IMR-90 (cell line): Measurements from ENCODE around the gene KLHDC9.

ENCODE experiments used
- BHLHE40 ChIP-seq: fragments of 150-350 bp; IDR thresholded peaks from 2 replicates; pipeline ENCODE4 v1.6.1; 2016; ENCODE audit warnings: mild to moderate bottlenecking, low read depth, low read length
- CHD1 ChIP-seq: IDR thresholded peaks from 2 replicates; pipeline ENCODE4 v1.6.1; 2012; ENCODE audit warnings: low read depth, low read length, improper control_type of control experiment
- CTCF ChIP-seq: conservative IDR thresholded peaks from 2 replicates; pipeline ENCODE4 v1.5.1; 2012; ENCODE audit warnings: mild to moderate bottlenecking, low read depth, low read length, improper control_type of control experiment
- FOS ChIP-seq: fragments of 150-350 bp; IDR thresholded peaks from 2 replicates; pipeline ENCODE4 v1.6.1; 2016; ENCODE audit warnings: low read depth, low read length
- NFE2L2 ChIP-seq: fragments of 150-350 bp; IDR thresholded peaks from 2 replicates; pipeline ENCODE4 v1.6.1; 2016; ENCODE audit warnings: low read depth, mild to moderate bottlenecking, low read length
- POLR2A ChIP-seq: IDR thresholded peaks from 2 replicates; pipeline ENCODE4 v1.6.1; 2012; ENCODE audit warnings: mild to moderate bottlenecking, low read depth, low read length
- TF ChIP-seq, protein P1 (sequence below): fragments of 150-350 bp; IDR thresholded peaks from 2 replicates; pipeline ENCODE4 v1.6.1; 2017; ENCODE audit warnings: mild to moderate bottlenecking, antibody characterized with exemption, low read length, low read depth

GRCh38 chr1:161121834-161122233 lies 23.7 kb downstream of the KLHDC9 start:
- TF ChIP-seq CTCF (no peak), POLR2A (no peak), NFE2L2 (no peak), CHD1 (no peak), BHLHE40 (no peak), FOS (no peak)
- TF ChIP-seq, protein P1, sequence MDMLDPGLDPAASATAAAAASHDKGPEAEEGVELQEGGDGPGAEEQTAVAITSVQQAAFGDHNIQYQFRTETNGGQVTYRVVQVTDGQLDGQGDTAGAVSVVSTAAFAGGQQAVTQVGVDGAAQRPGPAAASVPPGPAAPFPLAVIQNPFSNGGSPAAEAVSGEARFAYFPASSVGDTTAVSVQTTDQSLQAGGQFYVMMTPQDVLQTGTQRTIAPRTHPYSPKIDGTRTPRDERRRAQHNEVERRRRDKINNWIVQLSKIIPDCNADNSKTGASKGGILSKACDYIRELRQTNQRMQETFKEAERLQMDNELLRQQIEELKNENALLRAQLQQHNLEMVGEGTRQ, result no peak
